Liver (tissue), 9 donors: ENCODE results near the gene GIPR. TPM values are rescaled to one million over a fixed set of nuclear protein-coding genes. Genes with fewer than 3 reads are reported as not detected.

Source experiments
- DNase-seq: peaks from one replicate; pipeline ENCODE4 v3.0.0-alpha.2; 2017; ENCODE audit warnings: low spot score
- H3K27ac ChIP-seq, 2 donors: one replicate each; pipeline ENCODE4 v1.7.0; 2013; ENCODE audit warnings: inconsistent platforms in 2 of 2, low read length in 2 of 2, control low read depth in 1 of 2, low read depth in 1 of 2, mild to moderate bottlenecking in 1 of 2
- H3K27me3 ChIP-seq, 4 donors: one replicate each; pipeline versions ENCODE4 v1.6.1 to v1.7.0; 2013; ENCODE audit warnings: low read length in 3 of 4, inconsistent platforms in 1 of 4, mild to moderate bottlenecking in 1 of 4, moderate library complexity in 1 of 4; ENCODE audit not compliant: control insufficient read depth in 4 of 4, insufficient read depth in 4 of 4
- H3K36me3 ChIP-seq, 4 donors: one replicate each; pipeline versions ENCODE4 v1.6.1 to v1.7.0; 2013; ENCODE audit warnings: low read length in 3 of 4, mild to moderate bottlenecking in 3 of 4, low read depth in 1 of 4, moderate library complexity in 1 of 4; ENCODE audit not compliant: control insufficient read depth in 4 of 4, insufficient read depth in 3 of 4
- H3K4me1 ChIP-seq, 4 donors: one replicate each; pipeline versions ENCODE4 v1.6.1 to v1.7.0; 2013; ENCODE audit warnings: low read length in 3 of 4, mild to moderate bottlenecking in 3 of 4, moderate library complexity in 1 of 4; ENCODE audit not compliant: control insufficient read depth in 4 of 4, insufficient read depth in 4 of 4
- H3K4me3 ChIP-seq, 3 donors: one replicate each; pipeline versions ENCODE4 v1.6.1 to v1.7.0; 2013; ENCODE audit warnings: low read length in 3 of 3, control low read depth in 1 of 3, low read depth in 1 of 3, mild to moderate bottlenecking in 1 of 3
- H3K9ac ChIP-seq, 2 donors: one replicate each; pipeline ENCODE4 v1.7.0; 2013; ENCODE audit warnings: low read length in 2 of 2, mild to moderate bottlenecking in 2 of 2, moderate library complexity in 2 of 2, control low read depth in 1 of 2, low read depth in 1 of 2
- H3K9me3 ChIP-seq, 4 donors: one replicate each; pipeline versions ENCODE4 v1.6.1 to v1.7.0; 2013; ENCODE audit warnings: low read length in 3 of 4; ENCODE audit not compliant: control insufficient read depth in 4 of 4
- ATF3 ChIP-seq: IDR thresholded peaks from 2 replicates; pipeline ENCODE4 v1.6.1; 2016; ENCODE audit warnings: antibody characterized with exemption
- CTCF ChIP-seq: fragments of 150-350 bp; IDR thresholded peaks from 2 replicates; pipeline ENCODE4 v1.5.1; 2017; ENCODE audit warnings: improper control_type of control experiment, low read depth, low read length; ENCODE audit not compliant: missing input control
- EGR1 ChIP-seq, 2 donors: IDR thresholded peaks; 2 replicates each; pipeline ENCODE4 v1.6.1; 2016 to 2018; ENCODE audit warnings: antibody characterized with exemption in 2 of 2, low read depth in 2 of 2
- FOXA1 ChIP-seq: IDR thresholded peaks from 2 replicates; pipeline ENCODE4 v1.6.1; 2016; ENCODE audit warnings: antibody characterized with exemption
- FOXA2 ChIP-seq: IDR thresholded peaks from 2 replicates; pipeline ENCODE4 v1.6.1; 2016; ENCODE audit warnings: antibody characterized with exemption
- GABPA ChIP-seq, 2 donors: IDR thresholded peaks in 1 of 2; conservative IDR thresholded peaks in 1 of 2; 2 replicates each; pipeline ENCODE4 v1.6.1; 2016; ENCODE audit warnings: antibody characterized with exemption in 2 of 2, mild to moderate bottlenecking in 1 of 2, moderate library complexity in 1 of 2
- HNF4A ChIP-seq, 2 donors: conservative IDR thresholded peaks; 2 replicates each; pipeline ENCODE4 v1.6.1; 2016; ENCODE audit warnings: antibody characterized with exemption in 2 of 2, mild to moderate bottlenecking in 2 of 2
- HNF4G ChIP-seq: IDR thresholded peaks from 2 replicates; pipeline ENCODE4 v1.6.1; 2016; ENCODE audit warnings: antibody characterized with exemption
- JUND ChIP-seq, 2 donors: IDR thresholded peaks; 2 replicates each; pipeline ENCODE4 v1.6.1; 2016; ENCODE audit warnings: antibody characterized with exemption in 2 of 2
- NR2F2 ChIP-seq: IDR thresholded peaks from 2 replicates; pipeline ENCODE4 v1.6.1; 2016; ENCODE audit warnings: antibody characterized with exemption
- RAD21 ChIP-seq, 2 donors: IDR thresholded peaks; 2 replicates each; pipeline ENCODE4 v1.6.1; 2016; ENCODE audit warnings: antibody characterized with exemption in 2 of 2, mild to moderate bottlenecking in 2 of 2
- REST ChIP-seq: IDR thresholded peaks from 2 replicates; pipeline ENCODE4 v1.6.1; 2016; ENCODE audit warnings: antibody characterized with exemption, mild to moderate bottlenecking
- RXRA ChIP-seq, 2 donors: IDR thresholded peaks; 2 replicates each; pipeline ENCODE4 v1.6.1; 2017 to 2018; ENCODE audit warnings: antibody characterized with exemption in 2 of 2, mild to moderate bottlenecking in 1 of 2
- SP1 ChIP-seq: IDR thresholded peaks from 2 replicates; pipeline ENCODE4 v1.6.1; 2018; ENCODE audit warnings: antibody characterized with exemption, mild to moderate bottlenecking
- TAF1 ChIP-seq: conservative IDR thresholded peaks from 2 replicates; pipeline ENCODE4 v1.6.1; 2016; ENCODE audit warnings: antibody characterized with exemption, mild to moderate bottlenecking
- YY1 ChIP-seq: IDR thresholded peaks from 2 replicates; pipeline ENCODE4 v1.6.1; 2016; ENCODE audit warnings: antibody characterized with exemption, mild to moderate bottlenecking
- ZBTB33 ChIP-seq: IDR thresholded peaks from 2 replicates; pipeline ENCODE4 v1.6.1; 2016; ENCODE audit warnings: antibody characterized with exemption
- WGBS: extraction: QIAGEN DNeasy Blood & Tissue Kit; methylation state at CpG from one replicate; pipeline ENCODE4 v1.1.7; 2013; 5-methylcytosine and 5-hydroxymethylcytosine counted together
- polyA plus RNA-seq, 2 donors: library from polyadenylated mRNA; stranded (reverse) in 1 of 2; unstranded in 1 of 2; fragments of 200-250 nt in 1 of 2; fragments of >200 nt in 1 of 2; fragmentation: Nextera tagmentation in 1 of 2; extraction: Ambion mirVana in 1 of 2; gene quantifications; one replicate each; pipeline versions ENCODE4 v1.2.1 to v1.2.3, GENCODE V29; 2013 to 2015
- total RNA-seq, 2 donors: library from RNA; depleted of rRNA; stranded (reverse); fragments of >200 nt; gene quantifications; one replicate each; pipeline ENCODE4 v1.2.3, GENCODE V29; 2014
- TF ChIP-seq, protein P1 (sequence below): IDR thresholded peaks from 2 replicates; pipeline ENCODE4 v1.6.1; 2016; ENCODE audit warnings: antibody characterized with exemption
- donor health status: healthy.
- donor health status: healthy.
- donor health status: healthy.
- donor health status: healthy.
- donor health status: healthy.

Gene GIPR
- total and polyA plus RNA-seq, 4 donors, result 0.05 to 0.50 (median 0.07) TPM

DNA sequence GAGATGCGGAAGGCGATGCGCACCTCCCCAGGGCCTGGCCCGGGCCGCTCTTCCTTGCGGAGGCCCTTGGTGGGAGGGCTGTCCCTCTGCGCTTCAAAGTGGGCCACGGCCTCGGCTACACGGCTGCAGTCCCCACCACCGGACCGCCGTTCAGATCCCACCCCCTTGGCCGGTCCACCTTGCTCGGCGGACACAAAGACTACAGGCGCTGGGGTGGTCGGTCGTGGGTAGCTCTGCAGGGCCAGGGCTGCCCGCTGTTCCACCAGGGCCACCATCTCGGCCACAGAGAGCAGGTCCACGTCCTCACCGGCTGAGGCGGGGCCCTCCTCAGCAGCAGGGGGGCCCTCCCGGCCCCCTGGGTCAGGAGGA, 44.7 kb downstream of the GIPR start:
- Histone ChIP-seq H3K27ac (no peak overlapping the region), H3K9me3 (no peaks in the 10 kb centered on the region), H3K4me3 (no peak overlapping the region), H3K27me3 (no peaks in the 10 kb centered on the region), H3K36me3 (peaks cover 0 to 16% (median 9%) of the 10 kb centered on the region in 4 donors), H3K9ac (no peak overlapping the region), H3K4me1 (peaks cover 2 to 12% (median 4%) of the 10 kb centered on the region in 4 donors)
- DNase-seq, result no peak
- TF ChIP-seq TAF1 (no peak), JUND (IDR thresholded peaks at IDR 0.05) (no peak), SP1 (no peak), FOXA2 (no peak), FOXA1 (no peak), ZBTB33 (no peak), RAD21 (IDR thresholded peaks at IDR 0.05) (no peak), REST (no peak), NR2F2 (no peak), CTCF (no peak), YY1 (no peak), ATF3 (no peak), HNF4A (conservative IDR thresholded peaks at IDR 0.05) (no peak), HNF4G (no peak), GABPA (IDR thresholded peaks at IDR 0.05 in 1 of 2, conservative IDR thresholded peaks at IDR 0.05 in 1 of 2) (no peak), EGR1 (IDR thresholded peaks at IDR 0.05; ENCODE audit: low read depth in 2 of 2) (no peak), RXRA (IDR thresholded peaks at IDR 0.05) (no peak)
- TF ChIP-seq, protein P1, sequence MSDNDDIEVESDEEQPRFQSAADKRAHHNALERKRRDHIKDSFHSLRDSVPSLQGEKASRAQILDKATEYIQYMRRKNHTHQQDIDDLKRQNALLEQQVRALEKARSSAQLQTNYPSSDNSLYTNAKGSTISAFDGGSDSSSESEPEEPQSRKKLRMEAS, result no peak
- 98% methylated on average over 25 of the region's 25 CpGs for WGBS
